IPS DF 6.9 (cell line): ENCODE results near the gene YWHAB.
A peak's percentile ranks its signal among the peaks of the same experiment; 100 is the strongest.

ENCODE experiments used
- DNase-seq: peaks from one replicate; pipeline ENCODE4 v3.0.0-alpha.2; 2013; ENCODE audit warnings: low read depth, low spot score
- H3K27ac ChIP-seq: one replicate; pipeline ENCODE4 v1.5.1; 2013; ENCODE audit warnings: low read length, control low read depth
- H3K27me3 ChIP-seq: 2 replicates; pipeline ENCODE4 v1.6.1; 2013; ENCODE audit warnings: mild to moderate bottlenecking, low read length; ENCODE audit not compliant: control insufficient read depth, insufficient read depth
- H3K36me3 ChIP-seq: 2 replicates; pipeline ENCODE4 v1.6.1; 2013; ENCODE audit warnings: low read length; ENCODE audit not compliant: control insufficient read depth, insufficient read depth
- H3K4me1 ChIP-seq: 2 replicates; pipeline ENCODE4 v1.6.1; 2013; ENCODE audit warnings: low read length; ENCODE audit not compliant: control insufficient read depth, insufficient read depth
- H3K4me3 ChIP-seq: 2 replicates; pipeline ENCODE4 v1.5.1; 2013; ENCODE audit warnings: mild to moderate bottlenecking, low read length
- H3K9me3 ChIP-seq: 2 replicates; pipeline ENCODE4 v1.6.1; 2013; ENCODE audit warnings: low read length, inconsistent platforms; ENCODE audit not compliant: control insufficient read depth, insufficient read depth
- WGBS: extraction: QIAGEN DNeasy Blood & Tissue Kit; methylation state at CpG from one replicate; pipeline ENCODE4 v1.1.7; 2013; ENCODE audit warnings: mixed read lengths, missing lambda C conversion rate; ENCODE audit not compliant: insufficient read length, insufficient coverage; 5-methylcytosine and 5-hydroxymethylcytosine counted together

The YWHAB gene

DNA sequence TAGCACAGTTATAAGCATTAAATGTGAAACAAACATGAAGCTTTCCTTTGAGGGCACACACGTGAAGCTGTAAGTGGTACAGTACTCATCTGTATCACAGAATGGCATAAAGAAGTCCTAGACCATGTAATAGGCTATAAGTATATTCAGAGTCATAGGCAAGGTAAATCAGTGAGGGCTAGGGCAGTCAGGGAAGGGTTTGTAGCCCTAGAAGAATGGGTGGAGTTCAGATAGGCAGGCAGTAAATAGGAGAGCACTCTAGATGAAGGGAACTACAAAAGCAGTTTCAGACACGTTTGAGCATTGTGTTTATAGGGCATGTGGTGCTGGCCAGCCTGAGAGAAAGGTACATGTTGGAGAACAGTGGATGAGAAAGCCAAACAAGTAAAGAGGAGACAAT, 9.5 kb downstream of the YWHAB start:
- Histone ChIP-seq H3K27me3 (no peaks in the 10 kb centered on the region; the same call in 1 of the 2 replicates), H3K36me3 (no peaks in the 10 kb centered on the region; the same call in 1 of the 2 replicates), H3K9me3 (no peaks in the 10 kb centered on the region), H3K27ac (no peak overlapping the region), H3K4me3 (no peak overlapping the region), H3K4me1 (no peaks in the 10 kb centered on the region)
- WGBS, result no CpG with 5 or more reads among the region's 2 CpGs
- DNase-seq, result no peak

DNA sequence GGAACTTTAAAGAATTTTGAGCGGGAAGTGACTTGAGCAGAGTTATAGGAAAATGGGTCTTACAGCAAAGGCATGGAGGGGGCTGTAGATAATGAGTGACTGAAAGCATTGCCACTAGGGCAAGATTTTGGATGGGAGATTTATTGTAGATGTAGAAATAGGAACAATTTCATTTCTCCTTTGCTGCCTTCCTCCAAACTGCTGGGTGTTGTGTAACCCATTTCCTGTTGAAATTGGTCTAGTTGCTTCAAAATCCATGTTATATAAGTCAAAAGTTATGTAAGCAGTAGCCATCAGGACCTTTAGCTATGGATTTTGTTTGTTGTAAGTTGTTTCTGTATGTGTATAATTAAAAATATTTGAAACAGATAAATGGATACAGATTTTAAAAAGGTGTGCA, 11.1 kb downstream of the YWHAB start:
- Histone ChIP-seq H3K27me3 (no peaks in the 10 kb centered on the region; the same call in 1 of the 2 replicates), H3K36me3 (no peaks in the 10 kb centered on the region; the same call in 1 of the 2 replicates), H3K9me3 (no peaks in the 10 kb centered on the region), H3K4me3 (no peak overlapping the region), H3K4me1 (no peaks in the 10 kb centered on the region), H3K27ac (no peak overlapping the region)
- no peak for DNase-seq
- WGBS, result no CpG with 5 or more reads among the region's 1 CpG

DNA sequence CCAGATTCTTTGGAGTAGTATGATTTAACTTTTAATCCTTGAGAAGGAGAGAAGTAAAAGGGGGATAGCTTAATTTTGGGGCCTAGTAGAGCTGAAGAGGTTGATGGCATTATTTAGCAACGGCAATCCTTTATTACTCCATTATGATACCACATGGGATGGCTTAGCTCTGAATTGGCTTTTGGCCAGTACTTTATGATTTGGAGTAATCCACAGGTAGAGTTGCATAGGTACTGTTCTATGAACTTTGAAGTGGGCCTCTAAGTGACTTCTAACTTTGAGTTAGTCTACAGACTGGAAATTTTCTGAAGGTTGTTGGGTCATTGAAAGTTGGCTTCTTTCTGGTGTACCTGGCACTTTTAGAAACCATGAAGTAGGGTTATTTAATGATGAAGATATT, 11.6 kb downstream of the YWHAB start:
- Histone ChIP-seq H3K36me3 (no peaks in the 10 kb centered on the region; the same call in 1 of the 2 replicates), H3K27me3 (no peaks in the 10 kb centered on the region; the same call in 1 of the 2 replicates), H3K27ac (no peak overlapping the region), H3K9me3 (no peaks in the 10 kb centered on the region), H3K4me1 (no peaks in the 10 kb centered on the region), H3K4me3 (no peak overlapping the region)
- no peak for DNase-seq
- WGBS, result no CpG with 5 or more reads among the region's 1 CpG

DNA sequence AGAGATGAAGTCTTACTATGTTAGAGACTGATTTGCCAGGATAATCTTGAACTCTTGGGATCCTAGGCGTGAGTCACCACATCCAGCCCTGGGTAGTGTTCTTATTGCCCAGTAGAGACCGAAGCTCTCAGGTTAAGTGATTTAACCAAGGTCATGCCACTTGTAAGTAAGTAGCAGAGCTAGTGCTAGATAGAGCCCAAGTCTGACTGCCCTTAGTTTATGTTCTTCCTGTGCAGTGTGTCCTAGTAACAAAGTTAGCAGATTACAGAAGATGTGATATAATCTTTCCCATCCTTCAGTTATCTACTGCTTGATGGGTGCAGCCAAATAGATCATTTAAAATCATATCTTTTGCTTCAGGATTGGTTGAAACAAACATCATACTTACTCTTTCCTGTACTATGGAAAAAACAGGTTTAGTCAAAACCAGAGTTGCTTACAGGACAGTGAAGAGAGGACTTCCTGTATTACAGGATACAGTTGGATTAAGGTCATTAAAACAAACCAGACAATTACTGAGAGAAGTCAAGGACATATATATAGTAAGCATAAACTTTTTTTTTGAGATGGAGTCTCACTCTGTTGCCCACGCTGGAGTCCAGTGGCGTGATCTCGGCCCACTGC, 14.8 kb downstream of the YWHAB start:
- Histone ChIP-seq H3K27me3 (no peaks in the 10 kb centered on the region), H3K9me3 (no peaks in the 10 kb centered on the region), H3K36me3 (no peaks in the 10 kb centered on the region; the same call in 1 of the 2 replicates), H3K27ac (no peak overlapping the region), H3K4me1 (no peaks in the 10 kb centered on the region), H3K4me3 (no peak overlapping the region)
- no CpG with 5 or more reads among the region's 5 CpGs for WGBS
- no peak for DNase-seq

DNA sequence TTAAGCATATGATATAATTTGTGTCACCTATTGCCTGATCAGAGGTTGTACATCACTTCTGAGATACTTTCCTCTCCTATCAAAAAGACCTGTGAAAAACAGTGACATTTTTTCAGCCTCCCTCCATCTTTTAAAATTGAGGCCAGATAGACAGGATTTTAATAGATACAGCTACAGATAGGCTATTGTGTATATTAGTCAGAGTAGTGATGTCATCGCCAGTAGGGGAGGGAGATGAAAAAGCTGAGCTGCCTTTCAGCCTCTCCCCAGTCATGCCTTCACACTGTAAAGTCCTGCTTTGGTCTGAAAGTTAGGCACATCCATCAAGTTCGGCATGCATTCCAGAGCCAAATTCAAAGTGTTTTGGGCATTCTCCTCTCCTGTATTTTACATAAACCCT, 16.5 kb downstream of the YWHAB start:
- peaks cover under 1% of the 10 kb centered on the region; the same call in 1 of the 2 replicates for H3K36me3 ChIP-seq
- H3K27ac ChIP-seq, result no peak overlapping the region
- H3K4me3 ChIP-seq, result no peak overlapping the region
- no peaks in the 10 kb centered on the region for H3K27me3 ChIP-seq
- DNase-seq, result no peak
- H3K4me1 ChIP-seq, result no peaks in the 10 kb centered on the region
- H3K9me3 ChIP-seq, result no peaks in the 10 kb centered on the region
- WGBS, result no CpG with 5 or more reads among the region's 2 CpGs

DNA sequence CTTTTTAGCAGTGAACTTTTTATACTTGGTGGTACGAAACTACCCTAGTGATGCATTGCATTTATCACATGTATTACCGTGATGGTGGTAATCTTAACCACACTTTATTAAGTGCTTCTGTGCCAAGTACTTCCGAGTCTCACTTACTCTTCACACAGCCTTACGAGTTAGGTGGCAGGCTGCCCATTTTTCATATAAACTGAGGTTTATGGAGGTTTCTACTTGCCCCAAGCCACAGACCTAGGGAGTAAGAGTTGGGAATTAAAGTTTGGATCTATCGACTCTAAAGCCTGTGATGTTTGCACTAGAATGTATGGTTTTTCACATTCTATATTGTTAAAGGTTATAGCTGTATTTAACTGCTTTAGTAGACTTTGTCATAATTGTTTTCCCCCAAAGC, 18.9 kb downstream of the YWHAB start:
- Histone ChIP-seq H3K27ac (no peak overlapping the region), H3K4me1 (no peaks in the 10 kb centered on the region), H3K4me3 (no peak overlapping the region), H3K9me3 (no peaks in the 10 kb centered on the region), H3K36me3 (peaks cover 4% of the 10 kb centered on the region; the same call in 1 of the 2 replicates), H3K27me3 (no peaks in the 10 kb centered on the region)
- WGBS, result no CpG with 5 or more reads among the region's 5 CpGs
- no peak for DNase-seq

DNA sequence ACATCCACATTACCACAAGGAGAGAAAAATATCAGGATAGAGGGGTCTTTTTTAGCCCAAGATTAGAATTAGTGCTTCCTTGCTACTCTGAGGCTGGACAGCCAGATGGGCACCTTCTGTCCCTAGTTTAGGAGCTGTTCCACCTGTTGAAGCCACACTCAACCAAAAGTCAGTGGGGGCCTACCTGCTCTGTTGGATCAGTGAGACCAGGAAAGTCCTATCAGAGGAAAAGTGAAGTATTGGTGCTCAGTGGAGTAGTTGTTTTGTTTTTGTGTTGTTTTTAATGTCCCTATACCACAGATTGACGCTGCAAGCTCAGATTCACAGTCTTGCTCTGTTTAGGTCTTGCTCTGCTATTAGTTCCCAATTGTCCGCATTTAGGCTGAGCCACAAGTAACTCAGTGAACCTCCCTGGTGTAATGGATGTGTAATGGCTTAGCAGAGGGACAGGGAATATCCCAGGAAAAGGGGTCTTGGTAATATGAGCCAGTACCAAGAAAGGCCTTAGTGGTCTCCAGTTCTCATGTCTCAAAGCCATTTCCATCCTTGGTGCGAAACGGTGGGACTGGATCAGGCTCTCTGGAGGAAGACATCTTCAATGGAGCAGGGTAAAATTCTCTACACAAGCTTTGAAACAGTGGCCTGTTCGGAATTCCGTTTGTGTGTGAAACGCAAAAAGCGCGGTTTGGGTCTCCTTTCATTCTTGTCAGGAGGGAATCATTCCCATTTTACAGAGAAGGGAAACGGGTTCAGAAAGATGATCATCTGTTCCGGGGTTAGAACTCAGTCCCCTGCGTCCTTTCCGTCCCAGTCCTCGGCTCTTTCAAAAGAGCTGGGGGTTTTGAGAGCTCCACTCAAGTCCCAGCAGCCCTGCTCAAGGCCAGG, 23.7 kb downstream of the YWHAB start:
- WGBS, result no CpG with 5 or more reads among the region's 14 CpGs
- no peak overlapping the region for H3K27ac ChIP-seq

DNA sequence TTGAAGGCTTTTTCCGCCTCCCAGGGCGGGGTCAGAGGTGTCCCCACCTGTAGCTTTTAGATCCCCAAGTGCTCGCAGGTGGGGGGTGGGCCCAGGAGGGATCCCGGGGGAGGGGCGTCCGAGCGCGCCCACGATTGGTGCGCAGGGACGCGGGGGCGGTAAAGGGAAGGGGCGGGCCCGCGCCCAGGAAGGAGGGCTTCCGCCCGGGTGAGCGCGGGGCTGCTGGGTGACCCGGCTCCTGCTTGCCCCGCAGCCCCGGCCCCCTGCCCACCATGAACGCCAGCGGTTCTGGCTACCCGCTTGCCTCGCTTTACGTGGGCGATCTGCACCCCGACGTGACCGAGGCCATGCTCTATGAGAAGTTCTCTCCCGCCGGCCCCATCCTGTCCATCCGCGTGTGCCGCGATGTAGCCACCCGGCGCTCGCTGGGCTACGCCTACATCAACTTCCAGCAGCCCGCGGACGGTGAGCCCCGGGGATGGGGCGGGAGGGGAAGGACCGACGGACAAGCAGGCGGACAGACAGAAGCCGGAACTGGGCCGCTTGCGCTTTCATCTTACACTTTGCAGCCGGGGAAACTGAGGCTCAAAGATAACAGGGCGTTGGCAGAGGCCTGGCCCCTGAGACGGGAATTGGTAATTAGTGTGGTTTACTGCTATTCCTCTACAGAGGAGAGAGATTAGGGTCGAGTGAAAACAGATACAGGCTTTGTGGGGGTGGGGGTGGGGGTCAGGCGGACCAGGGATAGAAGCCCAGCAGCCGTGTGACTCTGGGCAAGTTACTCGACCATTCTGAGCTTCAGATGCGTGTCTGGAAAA, 24.6 kb downstream of the YWHAB start, which contains the start of gene PABPC1L:
TSS of gene PABPC1L (plus strand) at position 189 of the 818 bp plus-strand sequence. CDS start at position 273, 84 bp downstream.
- peak; percentile 85 for DNase-seq
- no peak within 1 kb of the TSS for H3K27ac ChIP-seq
- no peaks in the 10 kb centered on the region for H3K9me3 ChIP-seq
- H3K36me3 ChIP-seq, result peaks cover 10% of the 10 kb centered on the region; the same call in 1 of the 2 replicates
- no peaks in the 10 kb centered on the region for H3K27me3 ChIP-seq
- WGBS, result no CpG with 5 or more reads among the region's 61 CpGs
- peak within 1 kb of the TSS; percentile 64 for H3K4me3 ChIP-seq
- no peaks in the 10 kb centered on the region for H3K4me1 ChIP-seq

More for the DNA sequence above, 23.7 kb downstream of the YWHAB start:
- Histone ChIP-seq H3K4me1 (no peaks in the 10 kb centered on the region), H3K27me3 (no peaks in the 10 kb centered on the region), H3K4me3 (peak overlapping the region; percentile 64; the same call in 1 of the 2 replicates), H3K9me3 (no peaks in the 10 kb centered on the region), H3K36me3 (peaks cover 10% of the 10 kb centered on the region; the same call in 1 of the 2 replicates)
- no peak for DNase-seq

DNA sequence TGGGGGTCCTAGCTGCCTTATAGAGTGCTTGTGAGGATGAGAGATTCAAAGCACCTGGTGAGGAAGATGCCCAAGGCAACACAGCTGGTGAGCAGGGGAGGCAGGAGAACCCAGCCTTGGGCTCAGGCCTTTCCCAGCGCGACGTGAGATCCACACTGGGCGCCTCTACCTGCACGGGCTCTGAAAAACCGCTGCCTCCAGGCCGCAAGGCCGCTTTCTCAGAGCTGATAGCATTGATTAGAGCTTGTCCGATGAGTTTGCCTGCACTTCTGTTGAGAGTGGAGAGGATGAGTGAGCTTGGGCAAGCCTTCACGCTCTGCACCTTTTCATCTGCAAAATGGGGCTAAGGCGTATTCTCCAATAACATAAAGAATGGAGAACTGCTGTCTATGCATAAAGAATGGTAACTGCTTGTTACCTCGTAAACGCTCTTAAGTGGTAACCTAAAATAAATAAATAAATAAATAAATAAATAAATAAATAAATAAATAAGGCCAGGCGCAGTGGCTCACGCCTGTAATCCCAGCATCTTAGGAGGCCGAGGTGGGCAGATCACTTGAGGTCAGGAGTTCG, 25.3 kb downstream of the YWHAB start:
- DNase-seq, result no peak
- peaks cover 10% of the 10 kb centered on the region; the same call in 1 of the 2 replicates for H3K36me3 ChIP-seq
- WGBS, result no CpG with 5 or more reads among the region's 17 CpGs
- H3K27ac ChIP-seq, result no peak overlapping the region
- H3K27me3 ChIP-seq, result no peaks in the 10 kb centered on the region
- no peaks in the 10 kb centered on the region for H3K9me3 ChIP-seq
- H3K4me1 ChIP-seq, result no peaks in the 10 kb centered on the region
- H3K4me3 ChIP-seq, result peak overlapping the region; percentile 64; the same call in 1 of the 2 replicates
